Measurements from ENCODE around the gene BTBD6. TPM values are rescaled to one million over a fixed set of nuclear protein-coding genes. Genes with fewer than 3 reads are reported as not detected.

Gene BTBD6
- total and polyA plus RNA-seq, 12 donors: 28.1 to 58.2 (median 32.7) TPM

- H3K27me3 ChIP-seq: no peaks in the 10 kb centered on the region
- intact Hi-C loops (cut with DNase I): no loop called here
These were observed 23.3 kb upstream of the BTBD6 start for GRCh38 chr14:105224845-105225570.

GRCh38 chr14:105226198-105226597 lies 22.1 kb upstream of the BTBD6 start:
- TF ChIP-seq, protein P1, sequence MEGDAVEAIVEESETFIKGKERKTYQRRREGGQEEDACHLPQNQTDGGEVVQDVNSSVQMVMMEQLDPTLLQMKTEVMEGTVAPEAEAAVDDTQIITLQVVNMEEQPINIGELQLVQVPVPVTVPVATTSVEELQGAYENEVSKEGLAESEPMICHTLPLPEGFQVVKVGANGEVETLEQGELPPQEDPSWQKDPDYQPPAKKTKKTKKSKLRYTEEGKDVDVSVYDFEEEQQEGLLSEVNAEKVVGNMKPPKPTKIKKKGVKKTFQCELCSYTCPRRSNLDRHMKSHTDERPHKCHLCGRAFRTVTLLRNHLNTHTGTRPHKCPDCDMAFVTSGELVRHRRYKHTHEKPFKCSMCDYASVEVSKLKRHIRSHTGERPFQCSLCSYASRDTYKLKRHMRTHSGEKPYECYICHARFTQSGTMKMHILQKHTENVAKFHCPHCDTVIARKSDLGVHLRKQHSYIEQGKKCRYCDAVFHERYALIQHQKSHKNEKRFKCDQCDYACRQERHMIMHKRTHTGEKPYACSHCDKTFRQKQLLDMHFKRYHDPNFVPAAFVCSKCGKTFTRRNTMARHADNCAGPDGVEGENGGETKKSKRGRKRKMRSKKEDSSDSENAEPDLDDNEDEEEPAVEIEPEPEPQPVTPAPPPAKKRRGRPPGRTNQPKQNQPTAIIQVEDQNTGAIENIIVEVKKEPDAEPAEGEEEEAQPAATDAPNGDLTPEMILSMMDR (IDR thresholded peaks at IDR 0.05): no peak
- Histone ChIP-seq H3K27me3 (no peaks in the 10 kb centered on the region), H3K27ac (no peak overlapping the region), H3K9me3 (no peaks in the 10 kb centered on the region), H3K4me3 (no peak overlapping the region), H3K36me3 (peaks cover 0 to 71% (median 22%) of the 10 kb centered on the region in 9 donors), H3K4me1 (peaks cover 0 to 5% (median 0%) of the 10 kb centered on the region in 9 donors)
- intact Hi-C loops (cut with DNase I): no loop called here
- DNase-seq: no peak
- ATAC-seq: no peak
- WGBS, 2 donors: 97 to 98% methylated on average over 10 of the region's 10 CpGs

More at GRCh38 chr14:105224845-105225570, 23.3 kb upstream of the BTBD6 start:
- Histone ChIP-seq H3K4me3 (no peak overlapping the region), H3K4me1 (peaks cover 0 to 14% (median 7%) of the 10 kb centered on the region in 9 donors), H3K9me3 (no peaks in the 10 kb centered on the region), H3K36me3 (peaks cover 0 to 81% (median 22%) of the 10 kb centered on the region in 9 donors), H3K27ac (no peak overlapping the region)
- ATAC-seq (no peak), DNase-seq (no peak)
- WGBS, 2 donors: 94 to 95% methylated on average over 11 of the region's 11 CpGs
- TF ChIP-seq, protein P1 (IDR thresholded peaks at IDR 0.05): no peak

GRCh38 chr14:105227346-105227745 lies 21.0 kb upstream of the BTBD6 start:
- Histone ChIP-seq H3K4me3 (no peak overlapping the region), H3K4me1 (no peaks in the 10 kb centered on the region), H3K27me3 (no peaks in the 10 kb centered on the region), H3K36me3 (peaks cover 0 to 64% (median 22%) of the 10 kb centered on the region in 9 donors), H3K27ac (no peak overlapping the region), H3K9me3 (no peaks in the 10 kb centered on the region)
- DNase-seq (no peak), ATAC-seq (no peak)
- 98% methylated on average over 14 of the region's 14 CpGs for WGBS, 2 donors
- intact Hi-C loops (cut with DNase I): no loop called here
- TF ChIP-seq, protein P1 (IDR thresholded peaks at IDR 0.05): no peak

DNA sequence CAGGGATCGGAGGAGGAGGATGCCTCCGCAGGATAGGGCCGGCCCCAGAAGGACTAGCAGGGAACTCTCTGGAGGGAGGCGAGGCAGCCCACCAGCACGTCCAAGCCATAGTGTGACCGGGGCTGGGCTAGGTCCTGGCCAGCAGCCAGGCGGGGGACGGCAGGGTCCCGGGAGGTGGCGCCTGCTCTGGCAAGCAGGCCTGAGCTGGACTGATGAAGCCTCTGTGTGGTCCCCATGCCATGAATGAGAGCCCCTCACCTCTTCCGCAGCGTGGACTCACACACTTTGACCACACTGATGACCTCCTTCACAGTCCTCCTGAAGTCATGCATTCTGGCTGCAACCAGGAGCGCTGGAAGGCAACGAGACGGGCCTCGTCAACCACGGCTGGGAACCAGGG lies 19.8 kb upstream of the BTBD6 start:
- H3K9me3 ChIP-seq: no peaks in the 10 kb centered on the region
- peak in 6 of 8 donors; percentile 34 to 62 (median 46) for ATAC-seq
- no peak overlapping the region for H3K4me3 ChIP-seq
- no peaks in the 10 kb centered on the region for H3K4me1 ChIP-seq
- DNase-seq: no peak
- no peak overlapping the region for H3K27ac ChIP-seq
- peaks cover 0 to 54% (median 22%) of the 10 kb centered on the region in 9 donors for H3K36me3 ChIP-seq
- H3K27me3 ChIP-seq: no peaks in the 10 kb centered on the region
- intact Hi-C loops (cut with DNase I): no loop called here
- TF ChIP-seq, protein P1 (IDR thresholded peaks at IDR 0.05): no peak
- 58 to 61% methylated on average over 17 of the region's 17 CpGs for WGBS, 2 donors
